Liver (tissue), 9 donors: ENCODE measurements around the gene CLASRP. TPM values are rescaled to one million over a fixed set of nuclear protein-coding genes. Genes with fewer than 3 reads are reported as not detected.

Experiments
- DNase-seq: peaks from one replicate; pipeline ENCODE4 v3.0.0-alpha.2; 2017; ENCODE audit warnings: low spot score
- H3K27ac ChIP-seq, 2 donors: one replicate each; pipeline ENCODE4 v1.7.0; 2013; ENCODE audit warnings: inconsistent platforms in 2 of 2, low read length in 2 of 2, control low read depth in 1 of 2, low read depth in 1 of 2, mild to moderate bottlenecking in 1 of 2
- H3K27me3 ChIP-seq, 4 donors: one replicate each; pipeline versions ENCODE4 v1.6.1 to v1.7.0; 2013; ENCODE audit warnings: low read length in 3 of 4, inconsistent platforms in 1 of 4, mild to moderate bottlenecking in 1 of 4, moderate library complexity in 1 of 4; ENCODE audit not compliant: control insufficient read depth in 4 of 4, insufficient read depth in 4 of 4
- H3K36me3 ChIP-seq, 4 donors: one replicate each; pipeline versions ENCODE4 v1.6.1 to v1.7.0; 2013; ENCODE audit warnings: low read length in 3 of 4, mild to moderate bottlenecking in 3 of 4, low read depth in 1 of 4, moderate library complexity in 1 of 4; ENCODE audit not compliant: control insufficient read depth in 4 of 4, insufficient read depth in 3 of 4
- H3K4me1 ChIP-seq, 4 donors: one replicate each; pipeline versions ENCODE4 v1.6.1 to v1.7.0; 2013; ENCODE audit warnings: low read length in 3 of 4, mild to moderate bottlenecking in 3 of 4, moderate library complexity in 1 of 4; ENCODE audit not compliant: control insufficient read depth in 4 of 4, insufficient read depth in 4 of 4
- H3K4me3 ChIP-seq, 3 donors: one replicate each; pipeline versions ENCODE4 v1.6.1 to v1.7.0; 2013; ENCODE audit warnings: low read length in 3 of 3, control low read depth in 1 of 3, low read depth in 1 of 3, mild to moderate bottlenecking in 1 of 3
- H3K9ac ChIP-seq, 2 donors: one replicate each; pipeline ENCODE4 v1.7.0; 2013; ENCODE audit warnings: low read length in 2 of 2, mild to moderate bottlenecking in 2 of 2, moderate library complexity in 2 of 2, control low read depth in 1 of 2, low read depth in 1 of 2
- H3K9me3 ChIP-seq, 4 donors: one replicate each; pipeline versions ENCODE4 v1.6.1 to v1.7.0; 2013; ENCODE audit warnings: low read length in 3 of 4; ENCODE audit not compliant: control insufficient read depth in 4 of 4
- EGR1 ChIP-seq, 2 donors: IDR thresholded peaks; 2 replicates each; pipeline ENCODE4 v1.6.1; 2016 to 2018; ENCODE audit warnings: antibody characterized with exemption in 2 of 2, low read depth in 2 of 2
- FOXA2 ChIP-seq: IDR thresholded peaks from 2 replicates; pipeline ENCODE4 v1.6.1; 2016; ENCODE audit warnings: antibody characterized with exemption
- GABPA ChIP-seq, 2 donors: IDR thresholded peaks in 1 of 2; conservative IDR thresholded peaks in 1 of 2; 2 replicates each; pipeline ENCODE4 v1.6.1; 2016; ENCODE audit warnings: antibody characterized with exemption in 2 of 2, mild to moderate bottlenecking in 1 of 2, moderate library complexity in 1 of 2
- HNF4A ChIP-seq, 2 donors: conservative IDR thresholded peaks; 2 replicates each; pipeline ENCODE4 v1.6.1; 2016; ENCODE audit warnings: antibody characterized with exemption in 2 of 2, mild to moderate bottlenecking in 2 of 2
- HNF4G ChIP-seq: IDR thresholded peaks from 2 replicates; pipeline ENCODE4 v1.6.1; 2016; ENCODE audit warnings: antibody characterized with exemption
- JUND ChIP-seq, 2 donors: IDR thresholded peaks; 2 replicates each; pipeline ENCODE4 v1.6.1; 2016; ENCODE audit warnings: antibody characterized with exemption in 2 of 2
- NR2F2 ChIP-seq: IDR thresholded peaks from 2 replicates; pipeline ENCODE4 v1.6.1; 2016; ENCODE audit warnings: antibody characterized with exemption
- SP1 ChIP-seq: IDR thresholded peaks from 2 replicates; pipeline ENCODE4 v1.6.1; 2018; ENCODE audit warnings: antibody characterized with exemption, mild to moderate bottlenecking
- TAF1 ChIP-seq: conservative IDR thresholded peaks from 2 replicates; pipeline ENCODE4 v1.6.1; 2016; ENCODE audit warnings: antibody characterized with exemption, mild to moderate bottlenecking
- YY1 ChIP-seq: IDR thresholded peaks from 2 replicates; pipeline ENCODE4 v1.6.1; 2016; ENCODE audit warnings: antibody characterized with exemption, mild to moderate bottlenecking
- WGBS: extraction: QIAGEN DNeasy Blood & Tissue Kit; methylation state at CpG from one replicate; pipeline ENCODE4 v1.1.7; 2013; 5-methylcytosine and 5-hydroxymethylcytosine counted together
- polyA plus RNA-seq, 2 donors: library from polyadenylated mRNA; stranded (reverse) in 1 of 2; unstranded in 1 of 2; fragments of 200-250 nt in 1 of 2; fragments of >200 nt in 1 of 2; fragmentation: Nextera tagmentation in 1 of 2; extraction: Ambion mirVana in 1 of 2; gene quantifications; one replicate each; pipeline versions ENCODE4 v1.2.1 to v1.2.3, GENCODE V29; 2013 to 2015
- total RNA-seq, 2 donors: library from RNA; depleted of rRNA; stranded (reverse); fragments of >200 nt; gene quantifications; one replicate each; pipeline ENCODE4 v1.2.3, GENCODE V29; 2014
- TF ChIP-seq, protein P1 (sequence below): fragments of 150-350 bp; IDR thresholded peaks from 2 replicates; pipeline ENCODE4 v1.5.1; 2017; ENCODE audit warnings: improper control_type of control experiment, low read depth, low read length; ENCODE audit not compliant: missing input control
- TF ChIP-seq, protein P2 (sequence below): IDR thresholded peaks from 2 replicates; pipeline ENCODE4 v1.6.1; 2016; ENCODE audit warnings: antibody characterized with exemption, mild to moderate bottlenecking
- TF ChIP-seq, protein P3 (sequence below): IDR thresholded peaks from 2 replicates; pipeline ENCODE4 v1.6.1; 2016; ENCODE audit warnings: antibody characterized with exemption
- TF ChIP-seq, protein P4 (sequence below): IDR thresholded peaks from 2 replicates; pipeline ENCODE4 v1.6.1; 2016; ENCODE audit warnings: antibody characterized with exemption
- TF ChIP-seq, protein P5 (sequence below): IDR thresholded peaks from 2 replicates; pipeline ENCODE4 v1.6.1; 2016; ENCODE audit warnings: antibody characterized with exemption
- donor health status: healthy.
- donor health status: healthy.
- donor health status: healthy.
- donor health status: healthy.
- donor health status: healthy.

Gene CLASRP
- total and polyA plus RNA-seq, 4 donors: 9.0 to 44.3 (median 12.8) TPM

DNA sequence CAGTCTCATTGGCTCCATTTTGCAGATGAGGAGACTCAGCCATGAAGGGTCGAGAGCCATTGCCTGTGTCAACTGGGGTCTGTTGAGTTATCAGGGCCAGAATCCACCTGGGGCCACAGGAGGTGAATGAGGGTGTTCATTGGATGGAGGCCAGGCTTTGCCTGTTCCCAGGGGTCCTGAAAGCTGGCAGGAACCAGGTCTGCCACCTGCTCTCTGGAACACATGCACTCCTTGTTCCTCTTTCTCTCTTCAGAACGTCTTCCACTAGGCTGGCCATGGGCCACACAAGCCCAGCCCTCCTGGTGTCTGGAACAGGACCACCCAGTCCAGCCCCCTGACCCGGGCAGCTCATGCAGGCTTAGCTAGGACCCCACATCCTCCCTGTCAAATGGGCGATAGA lies 75.3 kb downstream of the CLASRP start:
- TF ChIP-seq NR2F2 (no peak), JUND (IDR thresholded peaks at IDR 0.05) (no peak), YY1 (no peak), GABPA (IDR thresholded peaks at IDR 0.05 in 1 of 2, conservative IDR thresholded peaks at IDR 0.05 in 1 of 2) (no peak), HNF4G (no peak), EGR1 (IDR thresholded peaks at IDR 0.05; ENCODE audit: low read depth in 2 of 2) (no peak)
- TF ChIP-seq, protein P1, sequence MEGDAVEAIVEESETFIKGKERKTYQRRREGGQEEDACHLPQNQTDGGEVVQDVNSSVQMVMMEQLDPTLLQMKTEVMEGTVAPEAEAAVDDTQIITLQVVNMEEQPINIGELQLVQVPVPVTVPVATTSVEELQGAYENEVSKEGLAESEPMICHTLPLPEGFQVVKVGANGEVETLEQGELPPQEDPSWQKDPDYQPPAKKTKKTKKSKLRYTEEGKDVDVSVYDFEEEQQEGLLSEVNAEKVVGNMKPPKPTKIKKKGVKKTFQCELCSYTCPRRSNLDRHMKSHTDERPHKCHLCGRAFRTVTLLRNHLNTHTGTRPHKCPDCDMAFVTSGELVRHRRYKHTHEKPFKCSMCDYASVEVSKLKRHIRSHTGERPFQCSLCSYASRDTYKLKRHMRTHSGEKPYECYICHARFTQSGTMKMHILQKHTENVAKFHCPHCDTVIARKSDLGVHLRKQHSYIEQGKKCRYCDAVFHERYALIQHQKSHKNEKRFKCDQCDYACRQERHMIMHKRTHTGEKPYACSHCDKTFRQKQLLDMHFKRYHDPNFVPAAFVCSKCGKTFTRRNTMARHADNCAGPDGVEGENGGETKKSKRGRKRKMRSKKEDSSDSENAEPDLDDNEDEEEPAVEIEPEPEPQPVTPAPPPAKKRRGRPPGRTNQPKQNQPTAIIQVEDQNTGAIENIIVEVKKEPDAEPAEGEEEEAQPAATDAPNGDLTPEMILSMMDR: no peak
- TF ChIP-seq, protein P2, sequence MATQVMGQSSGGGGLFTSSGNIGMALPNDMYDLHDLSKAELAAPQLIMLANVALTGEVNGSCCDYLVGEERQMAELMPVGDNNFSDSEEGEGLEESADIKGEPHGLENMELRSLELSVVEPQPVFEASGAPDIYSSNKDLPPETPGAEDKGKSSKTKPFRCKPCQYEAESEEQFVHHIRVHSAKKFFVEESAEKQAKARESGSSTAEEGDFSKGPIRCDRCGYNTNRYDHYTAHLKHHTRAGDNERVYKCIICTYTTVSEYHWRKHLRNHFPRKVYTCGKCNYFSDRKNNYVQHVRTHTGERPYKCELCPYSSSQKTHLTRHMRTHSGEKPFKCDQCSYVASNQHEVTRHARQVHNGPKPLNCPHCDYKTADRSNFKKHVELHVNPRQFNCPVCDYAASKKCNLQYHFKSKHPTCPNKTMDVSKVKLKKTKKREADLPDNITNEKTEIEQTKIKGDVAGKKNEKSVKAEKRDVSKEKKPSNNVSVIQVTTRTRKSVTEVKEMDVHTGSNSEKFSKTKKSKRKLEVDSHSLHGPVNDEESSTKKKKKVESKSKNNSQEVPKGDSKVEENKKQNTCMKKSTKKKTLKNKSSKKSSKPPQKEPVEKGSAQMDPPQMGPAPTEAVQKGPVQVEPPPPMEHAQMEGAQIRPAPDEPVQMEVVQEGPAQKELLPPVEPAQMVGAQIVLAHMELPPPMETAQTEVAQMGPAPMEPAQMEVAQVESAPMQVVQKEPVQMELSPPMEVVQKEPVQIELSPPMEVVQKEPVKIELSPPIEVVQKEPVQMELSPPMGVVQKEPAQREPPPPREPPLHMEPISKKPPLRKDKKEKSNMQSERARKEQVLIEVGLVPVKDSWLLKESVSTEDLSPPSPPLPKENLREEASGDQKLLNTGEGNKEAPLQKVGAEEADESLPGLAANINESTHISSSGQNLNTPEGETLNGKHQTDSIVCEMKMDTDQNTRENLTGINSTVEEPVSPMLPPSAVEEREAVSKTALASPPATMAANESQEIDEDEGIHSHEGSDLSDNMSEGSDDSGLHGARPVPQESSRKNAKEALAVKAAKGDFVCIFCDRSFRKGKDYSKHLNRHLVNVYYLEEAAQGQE: no peak
- TF ChIP-seq, protein P3, sequence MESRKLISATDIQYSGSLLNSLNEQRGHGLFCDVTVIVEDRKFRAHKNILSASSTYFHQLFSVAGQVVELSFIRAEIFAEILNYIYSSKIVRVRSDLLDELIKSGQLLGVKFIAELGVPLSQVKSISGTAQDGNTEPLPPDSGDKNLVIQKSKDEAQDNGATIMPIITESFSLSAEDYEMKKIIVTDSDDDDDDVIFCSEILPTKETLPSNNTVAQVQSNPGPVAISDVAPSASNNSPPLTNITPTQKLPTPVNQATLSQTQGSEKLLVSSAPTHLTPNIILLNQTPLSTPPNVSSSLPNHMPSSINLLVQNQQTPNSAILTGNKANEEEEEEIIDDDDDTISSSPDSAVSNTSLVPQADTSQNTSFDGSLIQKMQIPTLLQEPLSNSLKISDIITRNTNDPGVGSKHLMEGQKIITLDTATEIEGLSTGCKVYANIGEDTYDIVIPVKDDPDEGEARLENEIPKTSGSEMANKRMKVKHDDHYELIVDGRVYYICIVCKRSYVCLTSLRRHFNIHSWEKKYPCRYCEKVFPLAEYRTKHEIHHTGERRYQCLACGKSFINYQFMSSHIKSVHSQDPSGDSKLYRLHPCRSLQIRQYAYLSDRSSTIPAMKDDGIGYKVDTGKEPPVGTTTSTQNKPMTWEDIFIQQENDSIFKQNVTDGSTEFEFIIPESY: no peak
- Histone ChIP-seq H3K36me3 (no peaks in the 10 kb centered on the region), H3K27me3 (no peaks in the 10 kb centered on the region), H3K27ac (no peak overlapping the region), H3K4me3 (no peak overlapping the region), H3K9me3 (no peaks in the 10 kb centered on the region), H3K9ac (no peak overlapping the region), H3K4me1 (peaks cover 3 to 17% (median 7%) of the 10 kb centered on the region in 4 donors)
- no peak for DNase-seq
- WGBS: 90% methylated on average over 4 of the region's 4 CpGs

DNA sequence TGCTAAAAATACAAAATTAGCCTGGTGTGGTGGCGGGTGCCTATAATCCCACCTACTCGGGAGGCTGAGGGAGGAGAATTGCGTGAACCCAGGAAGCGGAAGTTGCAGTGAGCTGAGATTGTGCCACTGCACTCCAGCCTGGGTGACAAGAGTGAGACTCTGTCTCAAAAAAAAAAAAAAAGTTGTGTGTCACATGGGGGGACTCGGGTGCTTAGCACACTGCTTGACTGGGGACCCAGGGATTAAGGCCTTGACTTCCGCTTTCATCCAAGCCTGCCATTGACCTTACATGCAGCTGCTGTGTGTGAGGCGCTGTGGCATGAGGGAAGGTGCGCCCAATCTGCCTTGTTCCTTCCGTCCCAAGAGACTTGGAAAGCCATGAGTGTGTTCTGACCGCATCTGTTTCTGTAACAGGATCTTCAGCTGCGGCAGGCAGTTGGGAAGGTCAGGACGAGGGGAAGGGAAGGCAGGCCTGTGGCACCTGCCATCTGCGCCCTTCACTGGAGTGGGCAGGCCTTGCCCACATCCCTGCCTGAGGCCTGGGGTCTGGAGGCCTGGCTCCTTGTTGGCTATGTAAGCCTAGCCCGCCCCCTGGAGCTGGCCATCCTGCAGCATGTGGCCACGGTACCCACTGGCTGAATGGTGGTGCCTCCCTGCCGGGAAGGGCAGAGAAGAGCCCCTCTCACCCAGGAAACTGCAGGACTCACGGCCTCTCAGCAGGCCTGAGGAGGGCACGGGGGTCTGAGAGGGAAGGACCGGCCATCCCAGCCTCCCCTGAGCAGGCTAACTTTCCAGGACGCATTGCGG lies 77.2 kb downstream of the CLASRP start:
- H3K4me3 ChIP-seq: no peak overlapping the region
- H3K9ac ChIP-seq: no peak overlapping the region
- H3K27me3 ChIP-seq: no peaks in the 10 kb centered on the region
- peaks cover 3 to 17% (median 7%) of the 10 kb centered on the region in 4 donors for H3K4me1 ChIP-seq
- WGBS: 96% methylated on average over 21 of the region's 21 CpGs
- H3K9me3 ChIP-seq: no peaks in the 10 kb centered on the region
- no peaks in the 10 kb centered on the region for H3K36me3 ChIP-seq
- no peak for DNase-seq
- no peak overlapping the region for H3K27ac ChIP-seq
- TF ChIP-seq TAF1 (no peak), FOXA2 (no peak), SP1 (no peak), HNF4A (conservative IDR thresholded peaks at IDR 0.05) (no peak), GABPA (IDR thresholded peaks at IDR 0.05 in 1 of 2, conservative IDR thresholded peaks at IDR 0.05 in 1 of 2) (no peak), NR2F2 (no peak)
- TF ChIP-seq, protein P2: no peak
- TF ChIP-seq, protein P1: no peak
- TF ChIP-seq, protein P4, sequence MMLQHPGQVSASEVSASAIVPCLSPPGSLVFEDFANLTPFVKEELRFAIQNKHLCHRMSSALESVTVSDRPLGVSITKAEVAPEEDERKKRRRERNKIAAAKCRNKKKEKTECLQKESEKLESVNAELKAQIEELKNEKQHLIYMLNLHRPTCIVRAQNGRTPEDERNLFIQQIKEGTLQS: no peak
- TF ChIP-seq, protein P5, sequence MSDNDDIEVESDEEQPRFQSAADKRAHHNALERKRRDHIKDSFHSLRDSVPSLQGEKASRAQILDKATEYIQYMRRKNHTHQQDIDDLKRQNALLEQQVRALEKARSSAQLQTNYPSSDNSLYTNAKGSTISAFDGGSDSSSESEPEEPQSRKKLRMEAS: no peak
